AG20443 (cell line): ENCODE measurements around the gene AMIGO2.

Source experiments
- DNase-seq: peaks from one replicate; pipeline ENCODE4 v3.0.0; 2012; ENCODE audit warnings: low spot score, mixed read lengths

AMIGO2 gene

DNA sequence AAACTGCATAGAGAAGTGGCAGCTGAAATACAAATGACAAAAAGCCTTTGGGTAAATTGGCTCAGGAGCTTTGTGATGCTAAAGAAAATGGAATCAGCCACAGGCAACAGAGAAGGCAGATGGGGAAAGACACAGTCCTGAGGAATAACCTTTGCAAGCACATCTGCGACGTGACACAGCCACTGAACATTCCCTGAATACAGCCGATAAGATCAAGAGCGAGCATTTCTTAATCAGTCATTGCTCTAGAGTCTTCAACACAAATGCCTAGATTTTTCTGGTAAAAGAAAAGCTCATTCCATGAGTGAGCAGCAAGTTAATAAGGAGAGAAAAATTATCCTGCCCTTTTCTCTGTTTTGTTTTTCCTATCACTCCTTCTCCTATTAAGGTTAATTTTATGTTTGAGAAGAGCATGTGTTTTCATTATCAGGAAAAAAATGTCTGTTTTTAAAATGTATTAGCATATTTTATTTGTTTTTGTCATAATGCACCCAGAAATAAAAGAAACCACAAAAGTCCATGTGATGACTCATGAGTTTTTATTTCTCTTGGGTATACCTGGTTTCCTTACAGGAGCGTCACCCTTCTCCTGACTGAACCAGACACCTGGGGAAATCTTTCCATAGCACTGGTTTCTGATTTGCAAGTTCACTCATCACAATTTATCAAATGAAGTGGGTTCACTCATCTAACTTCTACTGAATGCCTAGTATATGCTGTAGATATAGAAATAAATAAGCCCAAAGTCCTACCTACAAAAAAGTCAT lies 45.8 kb downstream of the AMIGO2 start:
- DNase-seq = no peak

DNA sequence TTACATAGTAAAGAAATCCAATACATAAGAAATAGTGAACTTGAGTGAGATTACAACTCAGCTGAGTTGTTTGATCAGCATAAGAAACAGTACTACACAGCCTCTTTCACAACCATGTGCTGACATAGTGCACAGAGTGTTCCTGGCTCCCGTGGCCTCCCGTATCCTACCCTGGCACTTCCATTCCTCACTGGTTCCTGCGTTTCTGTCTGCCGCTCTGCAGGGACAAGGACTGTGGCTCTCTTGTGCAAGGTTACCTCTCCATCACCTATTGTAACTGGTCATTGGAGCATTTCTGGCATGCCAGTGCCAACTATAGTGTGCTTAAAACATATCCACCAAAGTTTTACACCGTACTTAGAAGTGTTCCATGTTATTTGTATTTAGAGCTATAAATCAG lies 46.7 kb downstream of the AMIGO2 start:
- DNase-seq = no peak

DNA sequence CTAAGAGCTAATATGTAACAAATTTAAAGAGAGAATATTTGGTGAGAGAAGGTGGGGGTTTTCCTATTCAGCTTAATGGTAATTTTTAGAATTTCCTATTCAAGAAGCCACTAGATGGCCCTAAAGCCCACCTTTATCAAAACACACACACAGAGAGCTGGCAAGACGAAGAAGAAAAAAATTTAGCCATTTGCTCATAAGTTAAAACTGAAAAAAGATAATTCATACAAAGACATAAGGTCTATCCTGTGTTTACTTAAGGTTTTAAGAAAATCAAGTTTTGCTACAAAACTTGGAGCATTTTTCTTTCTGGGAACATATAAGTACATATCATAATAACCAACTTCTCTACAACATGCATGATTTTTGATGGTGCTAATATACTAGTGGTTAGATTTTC lies 47.1 kb downstream of the AMIGO2 start:
- DNase-seq = peak; percentile 33

DNA sequence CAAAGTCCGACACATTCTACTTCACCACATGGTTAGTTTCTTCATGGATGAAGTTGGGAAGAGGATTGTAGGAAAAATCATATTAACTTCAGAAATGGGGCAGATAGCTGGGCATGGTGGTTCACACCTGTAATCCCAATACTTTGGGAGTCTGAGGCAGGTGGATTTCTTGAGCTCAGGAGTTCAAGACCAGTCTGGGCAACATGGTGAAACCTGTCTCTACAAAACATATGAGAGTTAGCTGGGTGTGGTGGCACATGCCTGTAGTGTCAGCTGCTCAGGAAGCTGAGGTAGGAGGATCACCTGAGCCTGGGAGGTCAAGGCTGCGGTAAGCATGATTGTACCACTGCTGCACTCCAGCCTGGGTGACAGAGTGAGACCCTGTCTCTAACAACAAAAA lies 49.9 kb downstream of the AMIGO2 start:
- no peak for DNase-seq

DNA sequence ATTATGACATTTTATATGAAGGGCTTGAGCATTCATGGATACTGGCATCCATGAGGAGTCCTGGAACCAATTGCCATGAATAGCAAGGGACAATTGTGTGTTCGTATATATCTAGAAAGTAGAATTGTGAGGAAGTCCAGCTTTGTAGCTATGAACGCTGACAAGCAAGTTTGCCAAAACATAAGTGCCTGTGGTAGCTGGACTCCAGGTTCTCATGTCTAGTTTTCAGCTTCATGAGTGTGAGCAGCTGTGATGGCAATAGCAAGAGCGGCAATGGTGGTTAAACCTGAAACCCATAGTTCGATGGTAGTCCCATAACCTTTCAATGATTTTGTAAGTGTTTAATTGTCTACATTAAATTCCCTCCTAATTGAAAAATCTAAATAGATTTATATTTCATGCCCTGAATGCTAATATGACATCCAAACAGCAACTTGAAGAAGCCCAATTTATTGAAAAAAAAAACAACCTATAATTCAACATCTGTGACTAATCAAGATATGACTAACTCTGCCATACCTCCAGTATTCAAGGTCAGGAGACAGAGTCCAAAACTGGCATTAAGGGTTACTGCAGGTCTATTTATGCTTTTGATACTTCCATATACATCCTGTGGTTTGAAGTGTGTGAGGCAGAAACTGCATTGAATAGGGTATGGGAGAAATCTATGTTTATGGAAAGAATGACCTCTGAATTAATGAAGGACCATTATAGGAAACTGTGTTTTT lies 50.6 kb downstream of the AMIGO2 start:
- no peak for DNase-seq

DNA sequence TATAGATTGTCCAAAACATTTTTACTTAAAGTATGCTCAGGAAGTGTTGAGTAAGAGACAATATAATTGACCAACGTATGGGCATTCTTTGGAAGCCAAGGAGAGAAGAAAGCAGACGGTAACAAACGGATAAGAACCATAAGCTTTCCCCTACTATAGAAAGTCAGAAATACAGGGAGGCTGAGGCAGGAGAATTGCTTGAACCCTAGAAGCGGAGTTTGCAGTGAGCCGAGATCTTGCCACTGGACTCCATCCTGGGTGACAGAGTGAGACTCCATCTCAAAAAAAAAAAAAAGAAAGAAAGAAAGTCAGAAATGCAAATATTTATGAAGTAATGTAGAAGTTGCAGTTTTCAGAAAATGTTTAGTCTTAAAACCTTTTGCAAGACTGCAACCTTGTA lies 51.6 kb downstream of the AMIGO2 start:
- DNase-seq = no peak
